Fibroblast of villous mesenchyme (primary cell): Measurements from ENCODE around the gene C2CD4C. TPM values are rescaled to one million over a fixed set of nuclear protein-coding genes. Genes with fewer than 3 reads are reported as not detected.

Experiments used
- small RNA-seq: library from RNA; depleted of rRNA; stranded (forward); fragments of <200 nt; gene quantifications from one replicate; pipeline ENCODE3, GENCODE V24; 2012
- total RNA-seq: library from RNA; depleted of rRNA; stranded (reverse); fragments of >200 nt; gene quantifications from 2 replicates; pipeline ENCODE4 v1.2.3, GENCODE V29; 2012

The C2CD4C gene
- total RNA-seq, 1 donor = not detected

Small RNA genes lying within 50 kb of the gene (small RNA-seq; reads per million reads assigned to genes)
- gene RNA5SP462 = not detected

Other genes starting within 250 kb of the C2CD4C start
- gene PLPP2, start 117.7 kb downstream of the C2CD4C start, total RNA-seq = 9.9 and 12.2 TPM in 2 replicates
- 18.0 and 19.9 TPM in 2 replicates for gene MIER2, start 64.4 kb downstream of the C2CD4C start, total RNA-seq
- 0.32 and 0.43 TPM in 2 replicates for gene SHC2, start 51.9 kb upstream of the C2CD4C start, total RNA-seq
- under 0.01 TPM in 2 replicates for gene MADCAM1, start 87.3 kb upstream of the C2CD4C start, total RNA-seq
- gene TPGS1, start 98.3 kb upstream of the C2CD4C start, total RNA-seq = 16.8 and 29.3 TPM in 2 replicates
- 52.2 and 53.1 TPM in 2 replicates for gene CDC34, start 122.6 kb upstream of the C2CD4C start, total RNA-seq
- 0.32 and 0.43 TPM in 2 replicates for gene GZMM, start 134.9 kb upstream of the C2CD4C start, total RNA-seq
- 191 and 207 TPM in 2 replicates for gene BSG, start 163.4 kb upstream of the C2CD4C start, total RNA-seq
- gene HCN2, start 180.7 kb upstream of the C2CD4C start, total RNA-seq = 0.32 and 0.86 TPM in 2 replicates
- 23.2 and 25.5 TPM in 2 replicates for gene POLRMT, start 224.4 kb upstream of the C2CD4C start, total RNA-seq
- gene FGF22, start 230.7 kb upstream of the C2CD4C start, total RNA-seq = not detected in 2 replicates